Measurements from ENCODE around the gene DDC. TPM values are rescaled to one million over a fixed set of nuclear protein-coding genes. Genes with fewer than 3 reads are reported as not detected.

Gene DDC
- total and polyA plus RNA-seq, 10 donors, result 0.03 to 0.55 (median 0.29) TPM; not detected in 4

DNA sequence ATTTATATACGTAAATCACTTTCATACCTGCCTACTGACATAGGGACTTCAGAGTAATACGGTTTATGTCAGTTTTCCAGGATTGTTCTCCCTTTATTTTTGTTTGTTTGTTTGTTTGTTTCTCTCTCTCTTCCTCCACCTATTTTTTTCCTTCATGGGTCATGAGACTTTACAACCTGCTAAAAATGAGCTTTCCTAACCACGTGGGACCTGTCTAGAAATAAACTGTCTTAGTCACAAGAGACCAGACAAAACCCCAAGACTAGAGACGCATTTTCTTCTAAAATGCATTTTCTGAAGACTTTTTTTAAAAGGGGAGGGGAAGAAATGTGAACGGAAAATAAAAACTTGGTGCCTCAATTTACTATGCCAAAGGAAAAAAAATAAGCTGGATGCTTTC, 74.0 kb downstream of the DDC start:
- Histone ChIP-seq H3K27me3 (replicated peaks in 1 of 7) (peaks cover 0 to 1% (median 0%) of the 10 kb centered on the region in 7 donors), H3K27ac (no peak overlapping the region), H3K36me3 (no peaks in the 10 kb centered on the region), H3K4me3 (no peak overlapping the region), H3K9me3 (peaks cover 0 to 11% (median 0%) of the 10 kb centered on the region in 8 donors), H3K4me1 (peaks cover 0 to 20% (median 9%) of the 10 kb centered on the region in 6 donors)
- TF ChIP-seq POLR2A (IDR thresholded peaks at IDR 0.05) (no peak), CTCF (IDR thresholded peaks at IDR 0.05 in 8 of 11, conservative IDR thresholded peaks at IDR 0.05 in 3 of 11) (no peak), POLR2AphosphoS5 (IDR thresholded peaks at IDR 0.05) (no peak)
- intact Hi-C loops (cut with DNase I; ENCODE audit: low total_unique reads), result no loop called here
- no peak for DNase-seq
- WGBS, 5 donors, result 61 to 76% (median 66%) methylated on average over 5 of the region's 5 CpGs

GRCh38 chr7:50488379-50488778, 76.8 kb downstream of the DDC start:
- no peaks in the 10 kb centered on the region for H3K27me3 ChIP-seq (replicated peaks in 1 of 7)
- TF ChIP-seq CTCF (IDR thresholded peaks at IDR 0.05 in 8 of 11, conservative IDR thresholded peaks at IDR 0.05 in 3 of 11) (no peak), POLR2AphosphoS5 (IDR thresholded peaks at IDR 0.05) (no peak), POLR2A (IDR thresholded peaks at IDR 0.05) (no peak)
- peaks cover 0 to 11% (median 0%) of the 10 kb centered on the region in 8 donors for H3K9me3 ChIP-seq
- no peak for DNase-seq
- no peaks in the 10 kb centered on the region for H3K36me3 ChIP-seq
- no peak overlapping the region for H3K4me3 ChIP-seq
- no peaks in the 10 kb centered on the region for H3K4me1 ChIP-seq
- intact Hi-C loops (cut with DNase I; ENCODE audit: low total_unique reads), result no loop called here
- H3K27ac ChIP-seq, result no peak overlapping the region

DNA sequence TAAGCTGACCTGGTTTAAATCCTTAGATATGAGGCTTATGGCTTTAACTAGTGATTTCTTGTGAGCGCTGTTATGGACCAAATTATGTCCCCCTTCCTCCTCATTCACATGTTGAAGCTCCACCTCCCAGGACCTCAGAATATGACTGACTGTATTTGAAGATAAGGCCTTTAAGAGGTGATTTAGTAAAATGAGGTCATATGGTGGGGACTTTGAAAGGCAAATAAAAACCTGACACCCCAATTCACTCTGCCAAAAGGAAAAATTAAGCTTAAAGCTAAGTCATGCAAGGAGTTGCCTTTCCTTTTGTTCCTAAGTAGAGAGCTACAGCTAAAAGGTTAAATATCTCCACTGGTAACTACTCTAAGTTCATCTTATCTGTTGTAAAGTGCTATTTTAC, 78.7 kb downstream of the DDC start:
- intact Hi-C loops (cut with DNase I; ENCODE audit: low total_unique reads), result no loop called here
- no peaks in the 10 kb centered on the region for H3K27me3 ChIP-seq (replicated peaks in 1 of 7)
- 93 to 100% (median 97%) methylated on average over 1 of the region's 1 CpG for WGBS, 5 donors
- H3K4me3 ChIP-seq, result no peak overlapping the region
- H3K27ac ChIP-seq, result no peak overlapping the region
- no peak for TF ChIP-seq CTCF (IDR thresholded peaks at IDR 0.05 in 8 of 11, conservative IDR thresholded peaks at IDR 0.05 in 3 of 11)
- TF ChIP-seq POLR2AphosphoS5 (IDR thresholded peaks at IDR 0.05), result no peak
- no peak for TF ChIP-seq POLR2A (IDR thresholded peaks at IDR 0.05)
- no peaks in the 10 kb centered on the region for H3K36me3 ChIP-seq
- no peaks in the 10 kb centered on the region for H3K4me1 ChIP-seq
- no peak for DNase-seq
- peaks cover 0 to 11% (median 0%) of the 10 kb centered on the region in 8 donors for H3K9me3 ChIP-seq

- no peaks in the 10 kb centered on the region for H3K36me3 ChIP-seq
- no peaks in the 10 kb centered on the region for H3K9me3 ChIP-seq
- TF ChIP-seq POLR2AphosphoS5 (IDR thresholded peaks at IDR 0.05), result no peak
- TF ChIP-seq POLR2A (IDR thresholded peaks at IDR 0.05), result no peak
- TF ChIP-seq CTCF (IDR thresholded peaks at IDR 0.05 in 8 of 11, conservative IDR thresholded peaks at IDR 0.05 in 3 of 11), result no peak
- no peak overlapping the region for H3K27ac ChIP-seq
- no peaks in the 10 kb centered on the region for H3K4me1 ChIP-seq
- peak; percentile 34 for DNase-seq
- intact Hi-C loops (cut with DNase I; ENCODE audit: low total_unique reads), result no loop called here
- no peaks in the 10 kb centered on the region for H3K27me3 ChIP-seq (replicated peaks in 1 of 7)
- 87 to 95% (median 91%) methylated on average over 8 of the region's 8 CpGs for WGBS, 5 donors
- no peak overlapping the region for H3K4me3 ChIP-seq
Measured at GRCh38 chr7:50481867-50482266, 83.3 kb downstream of the DDC start.
